Right atrium auricular region (tissue), 2 donors: Measurements from ENCODE around the gene NPIPA1. TPM values are rescaled to one million over a fixed set of nuclear protein-coding genes. Genes with fewer than 3 reads are reported as not detected.
"Not testable (repeated sequence)": the region's sequence is repeated elsewhere in the genome, so short reads cannot be mapped to it uniquely, and the experiment has no call there.

Experiments used
- DNase-seq: peaks from one replicate; pipeline ENCODE4 v3.0.0-alpha.2; 2019; ENCODE audit warnings: low spot score
- H3K27ac ChIP-seq, 2 donors: fragments of 200-600 bp; sonication (generic); 1 replicate in 1 of 2; 2 replicates in 1 of 2; pipeline ENCODE4 v1.5.1; 2016 to 2019
- H3K27me3 ChIP-seq, 2 donors: fragments of 200-600 bp; sonication (generic); one replicate each; pipeline versions ENCODE4 v1.5.1 to v1.6.0; 2017 to 2019
- H3K36me3 ChIP-seq: fragments of 200-600 bp; sonication (generic); one replicate; pipeline ENCODE4 v1.5.1; 2016
- H3K4me1 ChIP-seq, 2 donors: fragments of 200-600 bp; sonication (generic); one replicate each; pipeline versions ENCODE4 v1.5.1 to v1.6.0; 2017 to 2019
- H3K4me3 ChIP-seq, 2 donors: fragments of 200-600 bp; sonication (generic); 1 replicate in 1 of 2; 2 replicates in 1 of 2; pipeline ENCODE4 v1.5.1; 2017 to 2019; ENCODE audit warnings: mild to moderate bottlenecking in 1 of 2, moderate library complexity in 1 of 2
- H3K9me3 ChIP-seq, 2 donors: fragments of 200-600 bp; sonication (generic); one replicate each; pipeline ENCODE4 v1.5.1; 2019
- total RNA-seq, 2 donors: library from RNA; depleted of rRNA; stranded (reverse); fragments of >200 nt; gene quantifications; one replicate each; pipeline ENCODE4 v1.1.0, GENCODE V29; 2016
- TF ChIP-seq, protein P1 (sequence below), 2 donors: fragments of 200-600 bp; sonication (generic); IDR thresholded peaks; one replicate each; pipeline ENCODE4 v1.5.1; 2019; ENCODE audit warnings: antibody characterized with exemption in 2 of 2

NPIPA1 gene
- 10 to 100 TPM; 24.5 to 35.3 TPM for total RNA-seq

DNA sequence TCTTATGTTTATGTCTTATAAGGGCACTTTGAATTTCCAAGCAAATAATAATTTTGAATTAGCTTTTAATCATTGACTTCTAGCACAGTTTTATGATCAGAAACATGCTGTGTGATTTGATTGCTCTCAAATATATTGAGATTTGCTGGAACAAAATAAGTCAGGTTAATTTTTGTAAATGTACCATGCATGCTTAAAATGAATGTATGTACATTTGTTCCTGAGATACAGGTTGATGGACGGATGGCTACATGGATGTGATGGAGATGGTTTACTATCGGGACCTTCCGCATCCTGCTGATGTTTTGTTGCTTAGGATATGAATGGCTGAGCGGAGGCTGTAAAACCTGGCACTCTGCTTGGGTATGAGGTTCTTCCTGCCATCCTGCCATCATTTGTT is at the start of gene NPIPA1:
Gene NPIPA1 (plus strand): TSS at position 301 of the 400 bp plus-strand sequence. CDS start 0 bp downstream, at position 301.
- H3K27ac ChIP-seq, H3K36me3 ChIP-seq, H3K27me3 ChIP-seq, H3K4me1 ChIP-seq, H3K9me3 ChIP-seq, H3K4me3 ChIP-seq, DNase-seq: not testable (repeated sequence)

DNA sequence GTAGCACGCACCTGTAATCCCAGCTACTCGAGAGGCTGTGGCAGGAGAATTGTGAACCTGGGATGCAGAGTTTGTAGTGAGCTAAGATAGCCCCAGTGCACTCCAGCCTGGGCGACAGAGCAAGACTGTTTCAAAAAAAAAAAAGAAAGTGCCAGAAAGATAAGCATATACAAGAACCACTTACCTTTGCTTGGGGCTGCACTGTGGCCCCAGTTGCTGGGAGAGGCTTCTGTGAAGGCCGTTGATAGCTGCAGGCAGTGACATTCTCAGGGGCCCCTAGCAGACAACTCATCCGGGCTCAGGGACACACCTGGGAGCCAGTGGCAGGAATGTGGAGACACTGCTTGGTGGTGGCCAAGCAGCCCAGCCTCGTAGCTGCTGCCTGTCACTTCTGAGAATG is 45.1 kb upstream of the NPIPA1 start:
- not testable (repeated sequence) for H3K4me1 ChIP-seq, H3K4me3 ChIP-seq, H3K9me3 ChIP-seq, DNase-seq, H3K27me3 ChIP-seq, H3K36me3 ChIP-seq, H3K27ac ChIP-seq

DNA sequence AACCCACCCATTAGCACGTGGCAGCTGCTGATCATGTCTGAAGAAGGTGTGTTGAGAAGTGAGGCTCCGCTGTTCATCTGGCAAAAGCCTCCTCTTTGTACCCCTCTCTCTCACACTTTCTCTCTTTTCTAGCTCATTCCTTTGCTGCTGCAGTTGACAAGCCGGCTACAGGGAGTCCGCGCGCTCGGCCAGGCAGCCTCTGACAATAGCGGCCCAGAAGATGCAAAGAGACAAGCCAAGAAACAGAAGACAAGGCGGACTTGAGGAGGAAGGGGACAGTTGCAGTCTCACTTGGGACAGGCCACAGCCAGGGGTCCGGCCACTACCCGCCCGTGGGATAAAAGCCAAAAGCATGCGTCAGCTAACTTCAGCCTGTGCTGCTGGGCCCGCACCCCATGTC is 41.9 kb upstream of the NPIPA1 start:
- H3K4me1 ChIP-seq, H3K4me3 ChIP-seq, H3K27me3 ChIP-seq, H3K36me3 ChIP-seq, H3K9me3 ChIP-seq, H3K27ac ChIP-seq, DNase-seq: not testable (repeated sequence)

DNA sequence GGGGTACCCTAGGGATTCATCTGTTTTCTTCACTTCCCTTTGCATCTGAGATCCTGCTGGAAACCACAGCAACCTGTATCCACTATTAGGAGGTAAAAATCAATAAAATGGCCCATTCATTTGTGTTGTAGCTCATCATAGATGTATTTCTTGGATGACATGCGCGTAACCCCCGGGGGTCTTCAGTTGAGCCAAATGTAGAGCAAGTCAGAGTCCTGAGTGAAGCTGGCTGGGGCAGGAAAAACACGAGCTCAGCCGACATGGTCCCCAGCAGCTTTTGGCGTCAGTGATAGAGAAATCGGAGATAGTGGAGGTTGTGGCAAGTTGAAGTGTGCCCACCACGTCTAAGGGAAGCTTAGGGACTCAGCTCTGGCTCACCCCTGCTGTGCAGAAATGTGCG is 41.2 kb upstream of the NPIPA1 start:
- H3K27ac ChIP-seq, H3K36me3 ChIP-seq, DNase-seq, H3K4me3 ChIP-seq, H3K4me1 ChIP-seq, H3K27me3 ChIP-seq, H3K9me3 ChIP-seq: not testable (repeated sequence)

DNA sequence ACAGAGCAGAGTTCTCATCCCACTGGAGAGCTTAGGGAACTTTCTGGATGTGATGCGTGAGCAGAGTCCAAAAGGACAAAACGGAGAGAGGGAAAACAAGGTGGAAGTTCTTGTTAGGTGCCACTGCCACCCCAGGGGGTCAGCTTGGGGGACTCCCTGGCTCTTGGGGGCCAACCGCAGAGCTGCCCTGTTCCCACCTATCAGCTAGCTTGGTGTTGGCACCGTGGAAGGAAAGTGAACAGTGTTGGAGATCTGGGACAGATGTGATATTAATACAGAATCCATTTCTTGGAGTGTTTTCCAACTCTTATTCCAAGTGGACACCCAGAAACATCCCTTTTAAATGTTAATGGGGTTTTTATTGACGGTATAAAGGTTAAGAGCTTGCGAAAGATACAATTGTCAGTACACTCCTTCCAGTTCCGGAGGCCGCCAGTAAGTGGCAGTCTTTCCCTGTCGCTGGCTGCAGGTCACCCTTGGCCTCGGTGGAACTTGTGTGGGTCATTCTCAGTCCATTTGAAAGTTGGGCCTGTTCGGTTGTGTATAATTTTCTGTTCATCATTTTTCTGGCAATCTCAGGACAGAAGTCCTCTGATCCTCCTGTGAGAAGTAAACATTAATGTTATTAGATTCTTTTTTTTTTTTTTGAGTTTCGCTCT is 40.1 kb upstream of the NPIPA1 start:
- not testable (repeated sequence) for H3K4me3 ChIP-seq, DNase-seq, H3K9me3 ChIP-seq, H3K4me1 ChIP-seq, H3K27me3 ChIP-seq, H3K36me3 ChIP-seq, H3K27ac ChIP-seq
- TF ChIP-seq, protein P1, sequence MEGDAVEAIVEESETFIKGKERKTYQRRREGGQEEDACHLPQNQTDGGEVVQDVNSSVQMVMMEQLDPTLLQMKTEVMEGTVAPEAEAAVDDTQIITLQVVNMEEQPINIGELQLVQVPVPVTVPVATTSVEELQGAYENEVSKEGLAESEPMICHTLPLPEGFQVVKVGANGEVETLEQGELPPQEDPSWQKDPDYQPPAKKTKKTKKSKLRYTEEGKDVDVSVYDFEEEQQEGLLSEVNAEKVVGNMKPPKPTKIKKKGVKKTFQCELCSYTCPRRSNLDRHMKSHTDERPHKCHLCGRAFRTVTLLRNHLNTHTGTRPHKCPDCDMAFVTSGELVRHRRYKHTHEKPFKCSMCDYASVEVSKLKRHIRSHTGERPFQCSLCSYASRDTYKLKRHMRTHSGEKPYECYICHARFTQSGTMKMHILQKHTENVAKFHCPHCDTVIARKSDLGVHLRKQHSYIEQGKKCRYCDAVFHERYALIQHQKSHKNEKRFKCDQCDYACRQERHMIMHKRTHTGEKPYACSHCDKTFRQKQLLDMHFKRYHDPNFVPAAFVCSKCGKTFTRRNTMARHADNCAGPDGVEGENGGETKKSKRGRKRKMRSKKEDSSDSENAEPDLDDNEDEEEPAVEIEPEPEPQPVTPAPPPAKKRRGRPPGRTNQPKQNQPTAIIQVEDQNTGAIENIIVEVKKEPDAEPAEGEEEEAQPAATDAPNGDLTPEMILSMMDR (IDR thresholded peaks at IDR 0.05): peak in 1 of 2 donors; percentile 37

DNA sequence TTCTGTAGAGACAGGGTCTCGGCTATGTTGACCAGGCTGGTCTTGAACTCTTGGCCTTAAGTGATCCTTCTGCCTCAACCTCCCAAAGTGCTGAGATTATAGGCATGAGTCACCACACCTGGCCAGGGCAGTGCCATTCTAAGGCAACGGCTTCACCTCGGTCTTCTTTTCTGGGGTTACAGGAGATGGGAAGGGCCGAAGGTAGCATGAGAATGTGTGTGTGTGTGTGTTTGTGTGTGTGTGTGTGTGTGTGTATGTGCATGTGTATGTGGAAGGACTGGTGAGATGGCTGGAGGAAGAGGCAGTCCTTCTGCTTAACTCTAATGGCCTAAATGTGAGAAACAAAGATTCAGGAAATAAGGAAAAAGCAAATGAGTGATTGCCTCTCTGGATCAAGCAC is 39.1 kb upstream of the NPIPA1 start:
- not testable (repeated sequence) for DNase-seq, H3K27ac ChIP-seq

DNA sequence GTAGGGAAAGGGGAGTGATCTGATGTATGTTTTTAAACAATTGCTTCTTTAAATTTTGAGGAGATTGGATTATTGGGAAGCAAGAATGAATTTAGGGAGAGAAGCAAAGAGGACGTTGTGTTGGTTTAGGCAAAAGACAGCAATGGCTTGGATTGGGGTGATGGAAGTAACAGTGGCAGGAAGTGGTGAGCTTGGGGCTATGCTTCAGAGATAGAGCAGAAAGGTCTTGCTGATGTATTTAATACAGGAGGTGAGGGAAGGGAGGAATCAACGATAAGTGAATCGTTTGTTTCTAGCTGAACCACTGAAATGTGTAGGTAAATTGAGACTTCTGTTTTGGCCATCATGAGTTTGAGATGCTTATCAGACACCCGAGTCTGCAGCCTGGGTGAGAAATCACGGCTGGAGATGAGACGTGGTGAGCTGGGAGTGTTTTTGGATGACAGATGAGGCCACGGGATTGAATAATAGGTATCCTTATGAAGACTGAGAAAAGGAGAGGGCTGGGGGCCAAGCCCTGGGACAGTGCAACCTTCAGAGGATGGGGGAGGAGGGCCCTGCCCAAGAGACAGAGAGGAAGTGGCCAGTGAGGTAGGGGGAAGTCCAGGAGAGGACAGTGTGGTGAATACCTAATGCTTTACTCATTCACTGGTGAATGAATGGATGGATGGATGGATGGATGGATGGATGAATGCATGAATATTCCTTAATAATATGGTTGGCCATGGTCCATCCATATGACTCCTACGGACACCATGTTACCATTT is 33.9 kb upstream of the NPIPA1 start:
- H3K27me3 ChIP-seq, H3K36me3 ChIP-seq, DNase-seq, H3K9me3 ChIP-seq, H3K27ac ChIP-seq, H3K4me3 ChIP-seq, H3K4me1 ChIP-seq: not testable (repeated sequence)

More for the DNA sequence above, 39.1 kb upstream of the NPIPA1 start:
- not testable (repeated sequence) for H3K36me3 ChIP-seq, H3K4me3 ChIP-seq, H3K9me3 ChIP-seq, H3K4me1 ChIP-seq, H3K27me3 ChIP-seq

DNA sequence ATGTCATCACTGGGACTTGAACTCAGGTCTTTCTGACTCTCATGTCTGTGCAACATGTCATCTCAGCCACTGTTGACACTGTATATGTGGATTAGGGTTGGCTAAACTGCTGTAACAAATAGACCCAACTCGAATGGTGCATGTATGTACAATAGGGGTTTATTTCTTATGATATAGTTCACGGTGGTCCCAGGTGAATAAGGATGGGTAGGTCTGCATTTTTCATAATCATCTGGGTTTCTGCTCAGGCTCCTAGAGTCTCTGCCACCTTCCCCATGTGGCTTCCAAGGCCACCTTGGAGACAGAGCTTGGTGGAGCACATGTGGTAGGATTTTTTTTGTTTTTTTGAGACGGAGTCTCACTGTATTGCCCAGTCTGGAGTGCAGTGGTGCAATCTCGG is 27.5 kb upstream of the NPIPA1 start:
- H3K27me3 ChIP-seq, H3K4me3 ChIP-seq, H3K36me3 ChIP-seq, DNase-seq, H3K27ac ChIP-seq, H3K9me3 ChIP-seq, H3K4me1 ChIP-seq: not testable (repeated sequence)

DNA sequence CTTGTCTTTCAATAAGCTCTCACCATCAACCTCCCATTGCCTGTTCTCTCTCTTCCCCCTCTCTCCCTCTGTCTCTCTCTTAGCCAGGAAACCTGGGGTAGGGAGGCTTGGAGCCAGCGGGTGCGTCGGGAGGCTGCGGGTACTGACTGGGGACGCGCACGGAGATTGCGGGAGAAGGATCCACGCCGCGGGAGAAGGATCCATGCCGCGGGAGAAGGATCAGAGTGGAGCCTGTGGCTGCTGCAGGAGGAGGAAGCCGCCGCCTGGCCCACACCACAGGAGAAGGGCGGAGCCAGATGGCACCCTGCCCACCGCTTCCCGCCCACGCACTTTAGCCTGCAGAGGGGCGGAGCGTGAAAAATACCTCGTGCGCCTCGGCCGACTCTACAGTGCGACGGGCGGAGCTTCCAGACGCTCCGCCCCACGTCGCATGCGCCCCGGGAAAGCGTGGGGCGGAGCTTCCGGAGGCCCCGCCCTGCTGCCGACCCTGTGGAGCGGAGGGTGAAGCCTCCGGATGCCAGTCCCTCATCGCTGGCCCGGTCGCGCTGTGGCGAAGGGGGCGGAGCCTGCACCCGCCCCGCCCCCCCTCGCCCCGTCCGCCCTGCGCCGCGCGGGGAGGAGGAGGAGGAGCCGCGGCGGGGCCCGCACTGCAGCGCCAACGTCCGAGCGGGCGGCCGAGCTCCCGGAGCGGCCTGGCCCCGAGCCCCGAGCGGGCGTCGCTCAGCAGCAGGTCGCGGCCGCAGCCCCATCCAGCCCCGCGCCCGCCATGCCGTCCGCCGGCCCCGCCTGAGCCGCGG is 26.2 kb upstream of the NPIPA1 start:
- H3K4me3 ChIP-seq, DNase-seq, H3K9me3 ChIP-seq, H3K27me3 ChIP-seq, H3K4me1 ChIP-seq, H3K27ac ChIP-seq, H3K36me3 ChIP-seq: not testable (repeated sequence)

DNA sequence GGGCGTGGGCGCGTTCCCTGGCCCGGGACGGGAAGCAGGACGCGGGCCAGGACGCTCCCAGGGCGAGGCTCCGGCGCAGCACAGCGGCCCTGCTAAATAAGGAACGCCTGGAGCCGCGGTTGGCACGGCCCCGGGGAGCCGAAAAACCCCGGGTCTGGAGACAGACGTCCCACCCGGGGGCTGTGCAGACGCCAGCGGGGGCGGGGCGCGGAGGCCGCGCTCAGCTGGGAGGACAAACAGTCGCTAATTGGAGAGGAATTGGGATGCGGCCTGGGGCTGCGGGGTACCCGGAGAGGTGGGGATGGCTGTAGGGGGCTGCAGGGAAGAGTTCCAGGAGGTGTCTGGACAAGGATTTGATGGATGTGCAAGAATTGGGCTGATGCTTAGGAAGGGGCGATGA is 25.3 kb upstream of the NPIPA1 start:
- Histone ChIP-seq H3K4me3 (peak overlapping the region; percentile 49 to 53), H3K27ac (peak overlapping the region; percentile 69 to 70)
- DNase-seq: peak; percentile 68
- H3K27me3 ChIP-seq, H3K36me3 ChIP-seq, H3K9me3 ChIP-seq, H3K4me1 ChIP-seq: not testable (repeated sequence)

DNA sequence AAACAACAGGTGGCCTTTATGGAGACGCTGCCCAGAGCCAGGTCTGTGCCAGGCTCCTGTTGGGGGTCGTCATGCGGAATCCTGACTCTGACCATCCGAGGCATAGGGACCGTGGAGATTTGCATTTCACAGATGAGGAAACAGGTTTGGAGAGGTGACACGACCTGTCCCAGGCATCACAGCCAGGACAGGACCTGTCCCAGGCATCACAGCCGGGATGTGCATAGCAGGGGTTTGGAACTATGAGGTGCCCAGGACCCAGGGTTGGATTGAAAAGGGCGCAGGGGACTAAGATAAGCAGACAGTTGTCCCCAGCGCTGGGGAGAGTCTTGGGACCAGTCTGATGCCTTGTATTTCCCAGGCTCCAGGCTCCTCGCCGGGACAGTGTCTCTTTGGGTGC is 24.7 kb upstream of the NPIPA1 start:
- not testable (repeated sequence) for H3K9me3 ChIP-seq, H3K27me3 ChIP-seq, H3K4me1 ChIP-seq, H3K27ac ChIP-seq, DNase-seq, H3K36me3 ChIP-seq, H3K4me3 ChIP-seq

DNA sequence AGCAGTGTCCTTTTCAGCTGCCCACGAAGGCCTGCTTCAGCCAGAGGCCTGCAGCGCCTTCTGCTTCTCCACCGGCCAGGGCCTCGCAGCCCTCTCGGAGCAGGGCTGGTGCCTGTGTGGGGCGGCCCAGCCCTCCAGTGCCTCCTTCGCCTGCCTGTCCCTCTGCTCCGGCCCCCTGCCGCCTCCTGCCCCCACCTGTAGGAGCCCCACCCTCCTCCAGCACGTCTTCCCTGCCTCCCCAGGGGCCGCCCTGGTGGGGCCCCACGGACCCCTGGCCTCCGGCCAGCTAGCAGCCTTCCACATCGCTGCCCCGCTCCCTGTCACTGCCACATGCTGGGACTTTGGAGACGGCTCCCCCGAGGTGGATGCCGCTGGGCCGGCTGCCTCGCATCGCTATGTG is 18.7 kb upstream of the NPIPA1 start:
- H3K9me3 ChIP-seq, H3K4me1 ChIP-seq, H3K36me3 ChIP-seq, H3K27me3 ChIP-seq, DNase-seq, H3K4me3 ChIP-seq, H3K27ac ChIP-seq: not testable (repeated sequence)

DNA sequence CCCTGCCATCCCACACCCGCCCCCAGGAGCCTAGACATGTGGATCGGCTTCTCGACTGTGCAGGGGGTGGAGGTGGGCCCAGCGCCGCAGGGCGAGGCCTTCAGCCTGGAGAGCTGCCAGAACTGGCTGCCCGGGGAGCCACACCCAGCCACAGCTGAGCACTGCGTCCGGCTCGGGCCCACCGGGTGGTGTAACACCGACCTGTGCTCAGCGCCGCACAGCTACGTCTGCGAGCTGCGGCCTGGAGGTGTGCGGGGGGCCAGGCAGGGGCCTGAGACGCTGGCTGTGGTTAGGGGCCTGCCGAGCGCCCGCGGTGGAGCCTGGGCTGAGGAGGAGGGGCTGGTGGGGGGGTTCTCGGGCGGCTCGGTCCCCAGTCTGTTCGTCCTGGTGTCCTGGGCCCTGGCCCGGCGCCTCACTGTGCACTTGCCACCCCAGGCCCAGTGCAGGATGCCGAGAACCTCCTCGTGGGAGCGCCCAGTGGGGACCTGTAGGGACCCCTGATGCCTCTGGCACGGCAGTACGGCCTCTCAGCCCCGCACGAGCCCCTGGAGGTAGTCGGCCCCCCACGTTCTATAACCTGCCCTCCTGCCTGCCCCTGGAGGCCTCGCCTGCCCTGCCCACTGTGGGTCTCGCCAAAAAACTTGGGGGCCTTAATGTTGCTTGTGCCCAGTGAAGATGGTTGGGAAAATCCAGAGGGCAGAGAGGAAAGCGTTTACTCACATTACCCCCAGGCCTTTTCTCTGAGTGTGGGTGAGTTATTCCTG is 17.2 kb upstream of the NPIPA1 start:
- not testable (repeated sequence) for H3K4me3 ChIP-seq, H3K9me3 ChIP-seq, H3K27ac ChIP-seq, DNase-seq, H3K27me3 ChIP-seq, H3K4me1 ChIP-seq, H3K36me3 ChIP-seq
